ENCODE data around the gene GGACT. TPM values are rescaled to one million over a fixed set of nuclear protein-coding genes. Genes with fewer than 3 reads are reported as not detected.

The GGACT gene
- total and polyA plus RNA-seq, 5 donors from 2014 or later, result 8.3 to 15.1 (median 9.3) TPM

DNA sequence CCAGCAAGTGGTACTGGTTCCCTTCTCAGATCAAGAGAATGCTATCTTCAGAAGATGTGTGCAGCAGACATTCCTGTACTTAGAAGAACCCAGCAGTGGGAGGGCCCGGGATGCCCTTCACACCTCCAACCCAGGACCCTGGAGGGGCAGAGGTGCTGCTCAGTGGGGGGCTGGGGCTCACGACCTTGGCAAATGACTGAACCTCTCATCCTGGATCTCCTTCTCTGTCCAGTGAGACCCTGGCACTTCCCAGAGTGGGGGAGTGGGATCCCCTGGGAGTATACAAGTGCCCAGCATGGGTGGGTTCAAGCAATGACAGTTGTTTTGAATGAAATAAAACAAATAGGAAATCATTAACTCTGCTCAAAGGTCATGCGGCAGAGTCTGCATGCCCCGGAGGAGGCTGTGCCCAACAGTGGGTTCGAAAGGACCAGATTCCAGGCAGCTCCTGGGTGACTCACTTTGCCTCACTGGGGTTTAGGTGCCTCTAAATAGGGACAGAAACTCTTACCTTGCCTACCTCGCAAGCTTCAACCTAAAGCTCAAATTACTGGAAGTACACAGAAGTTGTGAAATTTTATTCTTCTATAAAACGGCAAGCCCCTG, 26.9 kb downstream of the GGACT start:
- H3K36me3 ChIP-seq (ENCODE audit: control insufficient read depth, insufficient read depth, low read length), result peaks cover 2% of the 10 kb centered on the region
- H3K4me1 ChIP-seq (ENCODE audit: control insufficient read depth, insufficient read depth, low read length, poor library complexity, severe bottlenecking), result no peaks in the 10 kb centered on the region
- DNase-seq, result no peak
- no peak overlapping the region for H3K27ac Mint-ChIP-seq
- peaks cover 0 to 2% (median 0%) of the 10 kb centered on the region in 7 donors for H3K9me3 Mint-ChIP-seq
- H3K9me3 ChIP-seq (ENCODE audit: control insufficient read depth in 2 of 2, low read length in 2 of 2), result no peaks in the 10 kb centered on the region
- H3K4me1 Mint-ChIP-seq, result peaks cover 0 to 8% (median 2%) of the 10 kb centered on the region in 4 donors
- no peak for ATAC-seq (ENCODE audit: low read depth in 2 of 2)
- H3K4me3 Mint-ChIP-seq, result no peak overlapping the region
- H3K27ac ChIP-seq (ENCODE audit: insufficient read depth, low read length, poor library complexity, severe bottlenecking), result no peak overlapping the region
- H3K27me3 ChIP-seq (ENCODE audit: control insufficient read depth, insufficient read depth, low read length), result no peaks in the 10 kb centered on the region
- H3K36me3 Mint-ChIP-seq, result peaks cover 22% of the 10 kb centered on the region
- H3K4me3 ChIP-seq (ENCODE audit: low read depth, low read length), result no peak overlapping the region
- H3K27me3 Mint-ChIP-seq, result no peaks in the 10 kb centered on the region

- Histone ChIP-seq H3K36me3 (ENCODE audit: control insufficient read depth, insufficient read depth, low read length) (peaks cover 1% of the 10 kb centered on the region), H3K27ac (ENCODE audit: insufficient read depth, low read length, poor library complexity, severe bottlenecking) (no peak overlapping the region), H3K4me1 (ENCODE audit: control insufficient read depth, insufficient read depth, low read length, poor library complexity, severe bottlenecking) (no peaks in the 10 kb centered on the region), H3K27me3 (ENCODE audit: control insufficient read depth, insufficient read depth, low read length) (no peaks in the 10 kb centered on the region), H3K9me3 (ENCODE audit: control insufficient read depth in 2 of 2, low read length in 2 of 2) (no peaks in the 10 kb centered on the region), H3K4me3 (ENCODE audit: low read depth, low read length) (no peak overlapping the region)
- H3K27me3 Mint-ChIP-seq, result no peaks in the 10 kb centered on the region
- peaks cover 0 to 8% (median 2%) of the 10 kb centered on the region in 4 donors for H3K4me1 Mint-ChIP-seq
- ATAC-seq (ENCODE audit: low read depth in 2 of 2) (no peak), DNase-seq (no peak)
- H3K4me3 Mint-ChIP-seq, result no peak overlapping the region
- H3K36me3 Mint-ChIP-seq, result peaks cover 21% of the 10 kb centered on the region
- no peak overlapping the region for H3K27ac Mint-ChIP-seq
- H3K9me3 Mint-ChIP-seq, result peaks cover 0 to 2% (median 0%) of the 10 kb centered on the region in 7 donors
Observed at GRCh38 chr13:100561158-100561499, 27.5 kb downstream of the GGACT start.

DNA sequence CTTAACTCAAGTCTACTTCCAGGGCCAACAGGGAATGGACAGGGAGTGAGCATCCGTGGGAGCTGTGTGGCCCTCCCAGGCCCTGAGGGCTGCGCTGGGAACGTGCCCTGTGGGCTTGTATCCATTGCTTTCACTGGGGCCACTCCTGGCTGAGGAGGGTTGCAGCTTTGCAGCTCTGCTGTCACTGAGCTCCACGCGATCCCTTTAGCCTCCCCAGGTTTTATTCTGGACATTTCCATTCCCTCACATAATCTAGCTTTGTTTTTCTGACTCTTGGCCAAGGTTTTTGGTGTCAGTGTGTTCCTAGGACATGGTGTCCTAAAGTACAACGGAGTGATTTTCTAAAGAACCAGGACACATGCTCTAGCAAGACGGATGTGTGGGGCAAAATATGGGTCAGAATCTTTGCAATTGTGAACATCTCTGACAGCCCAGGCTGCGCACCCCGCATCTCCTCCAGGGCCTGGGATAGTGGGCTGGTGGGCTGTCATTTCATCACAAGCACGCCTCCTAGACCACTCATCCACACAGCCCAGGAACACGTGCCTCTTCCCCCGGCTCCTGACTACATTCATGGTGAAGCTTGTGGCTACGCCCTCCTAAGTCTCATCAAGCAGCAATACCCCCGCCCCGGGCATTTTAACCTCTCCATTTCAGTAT, 28.0 kb downstream of the GGACT start:
- ATAC-seq (ENCODE audit: low read depth in 2 of 2) (no peak), DNase-seq (no peak)
- Mint-ChIP-seq H3K4me3 (no peak overlapping the region), H3K9me3 (peaks cover 0 to 1% (median 0%) of the 10 kb centered on the region in 7 donors), H3K27ac (peak overlapping the region in 1 of 3 donors; percentile 60), H3K27me3 (no peaks in the 10 kb centered on the region), H3K36me3 (peaks cover 21% of the 10 kb centered on the region), H3K4me1 (peaks cover 0 to 5% (median 2%) of the 10 kb centered on the region in 4 donors)
- Histone ChIP-seq H3K36me3 (ENCODE audit: control insufficient read depth, insufficient read depth, low read length) (no peaks in the 10 kb centered on the region), H3K4me1 (ENCODE audit: control insufficient read depth, insufficient read depth, low read length, poor library complexity, severe bottlenecking) (no peaks in the 10 kb centered on the region), H3K9me3 (ENCODE audit: control insufficient read depth in 2 of 2, low read length in 2 of 2) (no peaks in the 10 kb centered on the region), H3K27me3 (ENCODE audit: control insufficient read depth, insufficient read depth, low read length) (no peaks in the 10 kb centered on the region), H3K27ac (ENCODE audit: insufficient read depth, low read length, poor library complexity, severe bottlenecking) (no peak overlapping the region), H3K4me3 (ENCODE audit: low read depth, low read length) (no peak overlapping the region)

GRCh38 chr13:100559886-100560285, 28.7 kb downstream of the GGACT start:
- H3K27ac Mint-ChIP-seq, result no peak overlapping the region
- no peaks in the 10 kb centered on the region for H3K36me3 ChIP-seq (ENCODE audit: control insufficient read depth, insufficient read depth, low read length)
- no peaks in the 10 kb centered on the region for H3K27me3 Mint-ChIP-seq
- no peak for ATAC-seq (ENCODE audit: low read depth in 2 of 2)
- H3K27me3 ChIP-seq (ENCODE audit: control insufficient read depth, insufficient read depth, low read length), result no peaks in the 10 kb centered on the region
- no peak overlapping the region for H3K4me3 ChIP-seq (ENCODE audit: low read depth, low read length)
- peaks cover 0 to 1% (median 0%) of the 10 kb centered on the region in 7 donors for H3K9me3 Mint-ChIP-seq
- H3K4me3 Mint-ChIP-seq, result no peak overlapping the region
- peaks cover 21% of the 10 kb centered on the region for H3K36me3 Mint-ChIP-seq
- H3K27ac ChIP-seq (ENCODE audit: insufficient read depth, low read length, poor library complexity, severe bottlenecking), result no peak overlapping the region
- no peaks in the 10 kb centered on the region for H3K4me1 ChIP-seq (ENCODE audit: control insufficient read depth, insufficient read depth, low read length, poor library complexity, severe bottlenecking)
- no peak for DNase-seq
- H3K9me3 ChIP-seq (ENCODE audit: control insufficient read depth in 2 of 2, low read length in 2 of 2), result no peaks in the 10 kb centered on the region
- peaks cover 0 to 5% (median 0%) of the 10 kb centered on the region in 4 donors for H3K4me1 Mint-ChIP-seq

DNA sequence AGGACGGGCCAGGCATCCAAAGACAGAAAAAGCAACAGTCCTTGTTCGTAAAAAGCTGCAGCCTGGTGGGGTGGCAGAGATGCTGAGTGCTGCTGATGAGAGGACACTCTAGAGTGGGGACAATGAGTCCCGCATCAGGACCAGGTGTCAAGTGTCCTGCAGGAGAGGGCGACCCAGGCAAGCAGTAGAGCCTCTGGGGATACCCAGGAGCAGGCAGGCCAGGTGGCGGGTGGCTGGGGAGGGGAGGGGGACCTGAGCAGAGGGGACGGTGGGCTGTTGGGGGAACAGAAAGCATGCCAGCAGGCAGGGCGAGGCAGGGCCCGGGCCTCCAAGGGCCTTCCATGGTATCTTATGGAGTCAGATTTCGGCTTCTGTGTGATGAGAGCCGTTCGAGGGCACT, 35.8 kb downstream of the GGACT start:
- no peaks in the 10 kb centered on the region for H3K4me1 ChIP-seq (ENCODE audit: control insufficient read depth, insufficient read depth, low read length, poor library complexity, severe bottlenecking)
- H3K36me3 ChIP-seq (ENCODE audit: control insufficient read depth, insufficient read depth, low read length), result no peaks in the 10 kb centered on the region
- Mint-ChIP-seq H3K27ac (no peak overlapping the region), H3K9me3 (peaks cover 0 to 1% (median 0%) of the 10 kb centered on the region in 7 donors), H3K4me3 (no peak overlapping the region), H3K4me1 (peaks cover 0 to 5% (median 0%) of the 10 kb centered on the region in 4 donors), H3K36me3 (peaks cover 17% of the 10 kb centered on the region), H3K27me3 (no peaks in the 10 kb centered on the region)
- H3K9me3 ChIP-seq (ENCODE audit: control insufficient read depth in 2 of 2, low read length in 2 of 2), result no peaks in the 10 kb centered on the region
- ATAC-seq (ENCODE audit: low read depth in 2 of 2), result no peak
- no peak overlapping the region for H3K4me3 ChIP-seq (ENCODE audit: low read depth, low read length)
- H3K27ac ChIP-seq (ENCODE audit: insufficient read depth, low read length, poor library complexity, severe bottlenecking), result no peak overlapping the region
- DNase-seq, result no peak
- H3K27me3 ChIP-seq (ENCODE audit: control insufficient read depth, insufficient read depth, low read length), result no peaks in the 10 kb centered on the region

- no peak overlapping the region for H3K4me3 Mint-ChIP-seq
- H3K9me3 Mint-ChIP-seq, result peaks cover 0 to 1% (median 0%) of the 10 kb centered on the region in 7 donors
- no peak for ATAC-seq (ENCODE audit: low read depth in 2 of 2)
- Histone ChIP-seq H3K4me3 (ENCODE audit: low read depth, low read length) (no peak overlapping the region), H3K27me3 (ENCODE audit: control insufficient read depth, insufficient read depth, low read length) (no peaks in the 10 kb centered on the region), H3K9me3 (ENCODE audit: control insufficient read depth in 2 of 2, low read length in 2 of 2) (no peaks in the 10 kb centered on the region), H3K4me1 (ENCODE audit: control insufficient read depth, insufficient read depth, low read length, poor library complexity, severe bottlenecking) (no peaks in the 10 kb centered on the region), H3K27ac (ENCODE audit: insufficient read depth, low read length, poor library complexity, severe bottlenecking) (no peak overlapping the region), H3K36me3 (ENCODE audit: control insufficient read depth, insufficient read depth, low read length) (no peaks in the 10 kb centered on the region)
- H3K36me3 Mint-ChIP-seq, result peaks cover 8% of the 10 kb centered on the region
- peaks cover 0 to 5% (median 2%) of the 10 kb centered on the region in 4 donors for H3K4me1 Mint-ChIP-seq
- H3K27ac Mint-ChIP-seq, result no peak overlapping the region
- no peaks in the 10 kb centered on the region for H3K27me3 Mint-ChIP-seq
- DNase-seq, result no peak
Observed at GRCh38 chr13:100549316-100549715, 39.3 kb downstream of the GGACT start.

- Histone ChIP-seq H3K27me3 (ENCODE audit: control insufficient read depth, insufficient read depth, low read length) (no peaks in the 10 kb centered on the region), H3K4me1 (ENCODE audit: control insufficient read depth, insufficient read depth, low read length, poor library complexity, severe bottlenecking) (no peaks in the 10 kb centered on the region), H3K27ac (ENCODE audit: insufficient read depth, low read length, poor library complexity, severe bottlenecking) (no peak overlapping the region), H3K4me3 (ENCODE audit: low read depth, low read length) (no peak overlapping the region), H3K9me3 (ENCODE audit: control insufficient read depth in 2 of 2, low read length in 2 of 2) (no peaks in the 10 kb centered on the region), H3K36me3 (ENCODE audit: control insufficient read depth, insufficient read depth, low read length) (no peaks in the 10 kb centered on the region)
- ATAC-seq (ENCODE audit: low read depth in 2 of 2) (no peak), DNase-seq (no peak)
- Mint-ChIP-seq H3K27me3 (no peaks in the 10 kb centered on the region), H3K4me1 (peaks cover 3 to 7% (median 5%) of the 10 kb centered on the region in 4 donors), H3K4me3 (no peak overlapping the region), H3K36me3 (peaks cover 3% of the 10 kb centered on the region), H3K27ac (no peak overlapping the region), H3K9me3 (peaks cover 0 to 1% (median 0%) of the 10 kb centered on the region in 7 donors)
Observed at GRCh38 chr13:100547791-100548201, 40.8 kb downstream of the GGACT start.

Data from CD4-positive, CD25-positive, alpha-beta regulatory T cell (primary cell).